Smooth muscle cell (in vitro differentiated cells): ENCODE data around the gene SHROOM3. TPM values are rescaled to one million over a fixed set of nuclear protein-coding genes. Genes with fewer than 3 reads are reported as not detected.

Experiments used
- DNase-seq: peaks from one replicate; lab custom pipeline; 2025; ENCODE audit not compliant: unreplicated experiment; lab: John Stamatoyannopoulos, UW
- H2AFZ ChIP-seq: fragments of 200-600 bp; sonication (generic); 2 replicates; pipeline ENCODE4 v1.6.0; 2016; ENCODE audit warnings: antibody characterized with exemption, low read depth, mild to moderate bottlenecking
- H3F3A ChIP-seq: fragments of 200-600 bp; sonication (generic); 2 replicates; pipeline ENCODE4 v1.6.0; 2017; ENCODE audit warnings: antibody characterized with exemption, low read depth
- H3K27ac ChIP-seq: fragments of 200-600 bp; sonication (generic); 2 replicates; pipeline ENCODE4 v1.5.1; 2016; ENCODE audit warnings: low read depth, mild to moderate bottlenecking
- H3K27me3 ChIP-seq: fragments of 200-600 bp; sonication (generic); 2 replicates; pipeline ENCODE4 v1.6.1; 2016; ENCODE audit warnings: low read depth, mild to moderate bottlenecking
- H3K36me3 ChIP-seq: fragments of 200-600 bp; sonication (generic); 2 replicates; pipeline ENCODE4 v1.5.1; 2016; ENCODE audit warnings: low read depth
- H3K4me1 ChIP-seq: fragments of 200-600 bp; sonication (generic); 2 replicates; pipeline ENCODE4 v1.5.1; 2016; ENCODE audit warnings: low read depth
- H3K4me2 ChIP-seq: fragments of 200-600 bp; sonication (generic); 2 replicates; pipeline ENCODE4 v1.6.0; 2016; ENCODE audit warnings: mild to moderate bottlenecking
- H3K4me3 ChIP-seq: fragments of 200-600 bp; sonication (generic); 2 replicates; pipeline ENCODE4 v1.5.1; 2016; ENCODE audit warnings: mild to moderate bottlenecking
- H3K79me2 ChIP-seq: fragments of 200-600 bp; sonication (generic); 2 replicates; pipeline ENCODE4 v1.6.0; 2016; ENCODE audit warnings: low read depth, mild to moderate bottlenecking
- H3K9ac ChIP-seq: fragments of 200-600 bp; sonication (generic); 2 replicates; pipeline ENCODE4 v1.6.0; 2016; ENCODE audit warnings: low read depth
- H3K9me3 ChIP-seq: fragments of 200-600 bp; sonication (generic); replicated peaks from 2 replicates; pipeline ENCODE4 v1.5.1; 2016; ENCODE audit warnings: low read depth
- H4K20me1 ChIP-seq: fragments of 200-600 bp; sonication (generic); 2 replicates; pipeline ENCODE4 v1.6.0; 2016; ENCODE audit warnings: low read depth
- CTCF ChIP-seq: fragments of 200-600 bp; sonication (generic); IDR thresholded peaks from 2 replicates; pipeline ENCODE4 v1.5.1; 2017; ENCODE audit warnings: borderline replicate concordance, mild to moderate bottlenecking, antibody characterized with exemption; ENCODE audit not compliant: insufficient read depth, poor library complexity, severe bottlenecking
- WGBS: methylation state at CpG from one replicate; pipeline ENCODE4 v1.1.7; 2016; ENCODE audit warnings: low lambda C conversion rate; 5-methylcytosine and 5-hydroxymethylcytosine counted together
- polyA plus RNA-seq: library from polyadenylated mRNA; unstranded; fragments of >200 nt; fragmentation: Nextera tagmentation; extraction: Ambion mirVana; gene quantifications from 2 replicates; pipeline ENCODE4 v1.2.1, GENCODE V29; 2016
- total RNA-seq: library from RNA; depleted of rRNA; stranded (reverse); fragments of >200 nt; gene quantifications from 2 replicates; pipeline ENCODE4 v1.2.3, GENCODE V29; 2014

Gene SHROOM3
- total and polyA plus RNA-seq, 2 experiments from 2014 or later = 10.0 to 31.9 TPM

- H3K4me3 ChIP-seq = no peak overlapping the region
- H2AFZ ChIP-seq = no peak overlapping the region
- H3K27me3 ChIP-seq = no peaks in the 10 kb centered on the region
- no peak for DNase-seq
- peak overlapping the region; percentile 100 for H3K27ac ChIP-seq
- no peak for TF ChIP-seq CTCF
- H3K4me1 ChIP-seq = peaks cover 22% of the 10 kb centered on the region
- no peaks in the 10 kb centered on the region for H3K36me3 ChIP-seq
- no peaks in the 10 kb centered on the region for H4K20me1 ChIP-seq
- H3K9ac ChIP-seq = peak overlapping the region; percentile 3
- H3K9me3 ChIP-seq = no peaks in the 10 kb centered on the region
- peaks cover 4% of the 10 kb centered on the region for H3F3A ChIP-seq
- H3K79me2 ChIP-seq = peaks cover 11% of the 10 kb centered on the region
- H3K4me2 ChIP-seq = no peak overlapping the region
- 90% methylated on average over 9 of the region's 9 CpGs for WGBS
These were observed 344.9 kb downstream of the SHROOM3 start for GRCh38 chr4:76779740-76780459.

- Histone ChIP-seq H2AFZ (no peak overlapping the region), H3K9ac (peak overlapping the region; percentile 95), H3K4me3 (no peak overlapping the region), H3K36me3 (no peaks in the 10 kb centered on the region), H3K4me1 (peaks cover 22% of the 10 kb centered on the region), H3K9me3 (no peaks in the 10 kb centered on the region), H3K27ac (peak overlapping the region; percentile 100), H4K20me1 (no peaks in the 10 kb centered on the region), H3K27me3 (no peaks in the 10 kb centered on the region), H3F3A (peaks cover 4% of the 10 kb centered on the region), H3K79me2 (peaks cover 16% of the 10 kb centered on the region), H3K4me2 (peak overlapping the region; percentile 28)
- DNase-seq = no peak
- TF ChIP-seq CTCF = no peak
- 96% methylated on average over 7 of the region's 7 CpGs for WGBS
These were observed 346.0 kb downstream of the SHROOM3 start for GRCh38 chr4:76780781-76781697.

DNA sequence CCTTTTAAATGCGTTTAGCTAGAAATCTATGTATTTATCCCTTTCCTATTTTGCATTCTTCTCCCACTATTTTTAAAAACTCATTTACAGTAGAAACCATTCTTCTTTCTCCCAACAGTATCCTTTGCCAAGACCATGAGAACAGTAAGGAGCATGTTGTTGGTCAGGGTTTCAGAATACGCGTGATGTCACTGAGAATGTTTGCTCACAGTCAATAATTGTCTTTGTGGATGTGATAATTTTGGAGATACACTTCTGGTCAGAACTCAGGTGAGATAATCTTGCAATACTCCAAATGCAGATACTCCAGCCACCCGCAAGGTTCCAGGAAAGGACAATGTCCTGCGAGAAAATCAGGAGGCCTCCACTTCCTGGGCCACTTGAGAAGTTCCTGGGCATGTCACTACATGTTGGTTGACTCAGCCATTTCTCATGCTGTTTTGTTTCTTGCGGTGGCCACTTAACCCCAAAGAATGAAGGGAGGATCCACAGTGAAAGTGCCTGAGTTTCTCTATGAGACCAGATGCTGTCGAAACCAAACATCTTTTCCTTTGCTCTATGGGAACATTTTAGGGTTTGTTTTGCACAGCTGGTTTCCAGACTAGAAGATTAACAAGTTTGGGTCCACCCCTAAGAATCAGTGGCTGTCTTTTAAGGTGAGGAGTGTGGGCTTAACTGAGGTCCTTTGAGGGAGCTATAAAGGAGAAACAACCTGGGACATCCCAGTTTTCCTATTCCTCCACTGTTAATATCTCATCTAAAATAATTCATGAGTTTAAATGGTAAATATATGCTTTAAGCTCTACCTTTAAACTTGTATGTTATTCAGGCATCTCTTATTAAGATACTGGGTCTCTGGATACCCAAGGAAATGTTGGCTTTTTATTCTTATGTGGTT is 346.9 kb downstream of the SHROOM3 start:
- Histone ChIP-seq H3K4me3 (peak overlapping the region; percentile 32), H3K9ac (peak overlapping the region; percentile 95), H3K9me3 (no peaks in the 10 kb centered on the region), H3K4me2 (peak overlapping the region; percentile 82), H3K4me1 (peaks cover 22% of the 10 kb centered on the region), H3K36me3 (no peaks in the 10 kb centered on the region), H3F3A (peaks cover 4% of the 10 kb centered on the region), H4K20me1 (no peaks in the 10 kb centered on the region), H3K79me2 (peaks cover 16% of the 10 kb centered on the region), H2AFZ (no peak overlapping the region), H3K27me3 (no peaks in the 10 kb centered on the region), H3K27ac (peak overlapping the region; percentile 100)
- WGBS = 46% methylated on average over 7 of the region's 7 CpGs
- TF ChIP-seq CTCF = no peak
- no peak for DNase-seq
